H9 (cell line): ENCODE measurements around the gene POU2F3. TPM values are rescaled to one million over a fixed set of nuclear protein-coding genes. Genes with fewer than 3 reads are reported as not detected.

ENCODE experiments used
- DNase-seq: peaks from one replicate; pipeline ENCODE4 v3.0.0-alpha.2; 2017
- H2AFZ ChIP-seq: one replicate; pipeline ENCODE4 v1.6.1; 2013; ENCODE audit warnings: mild to moderate bottlenecking, low read length, control low read depth, moderate library complexity
- H2AK5ac ChIP-seq: 2 replicates; pipeline ENCODE4 v1.6.1; 2013; ENCODE audit warnings: low read length, control low read depth, mixed read lengths; ENCODE audit not compliant: insufficient read length
- H2BK120ac ChIP-seq: one replicate; pipeline ENCODE4 v1.6.1; 2013; ENCODE audit warnings: low read depth, mild to moderate bottlenecking, low read length, control low read depth, inconsistent platforms; ENCODE audit not compliant: poor library complexity, severe bottlenecking
- H2BK12ac ChIP-seq: 2 replicates; pipeline ENCODE4 v1.6.1; 2013; ENCODE audit warnings: low read length, control low read depth, mixed read lengths, low read depth; ENCODE audit not compliant: insufficient read length
- H2BK15ac ChIP-seq: 2 replicates; pipeline ENCODE4 v1.6.1; 2013; ENCODE audit warnings: low read depth, low read length, control low read depth
- H2BK20ac ChIP-seq: one replicate; pipeline ENCODE4 v1.6.1; 2013; ENCODE audit warnings: low read depth, mild to moderate bottlenecking, low read length, control low read depth, inconsistent platforms; ENCODE audit not compliant: poor library complexity, severe bottlenecking
- H2BK5ac ChIP-seq: 2 replicates; pipeline ENCODE4 v1.6.1; 2013; ENCODE audit warnings: low read length, control low read depth, mixed read lengths; ENCODE audit not compliant: insufficient read length
- H3K14ac ChIP-seq: 2 replicates; pipeline ENCODE4 v1.6.1; 2013; ENCODE audit warnings: low read length, control low read depth; ENCODE audit not compliant: insufficient read depth
- H3K18ac ChIP-seq: 2 replicates; pipeline ENCODE4 v1.6.1; 2013; ENCODE audit warnings: low read depth, mild to moderate bottlenecking, mixed read lengths, low read length, control low read depth; ENCODE audit not compliant: insufficient read length
- H3K23ac ChIP-seq: 2 replicates; pipeline ENCODE4 v1.6.1; 2013; ENCODE audit warnings: low read length, control low read depth, mixed read lengths, low read depth; ENCODE audit not compliant: insufficient read length
- H3K23me2 ChIP-seq: 2 replicates; pipeline ENCODE4 v1.6.1; 2013; ENCODE audit warnings: low read depth, mild to moderate bottlenecking, mixed read lengths, low read length, control low read depth; ENCODE audit not compliant: insufficient read length, poor library complexity, severe bottlenecking
- H3K27ac ChIP-seq: 2 replicates; pipeline ENCODE4 v1.5.1; 2013; ENCODE audit warnings: low read length, control low read depth, mixed read lengths, low read depth; ENCODE audit not compliant: insufficient read length
- H3K27me3 ChIP-seq: 2 replicates; pipeline ENCODE4 v1.6.1; 2013; ENCODE audit warnings: low read length, control low read depth, inconsistent platforms; ENCODE audit not compliant: insufficient read depth
- H3K4ac ChIP-seq: 2 replicates; pipeline ENCODE4 v1.6.1; 2013; ENCODE audit warnings: low read depth, mild to moderate bottlenecking, control low read depth, inconsistent platforms, low read length, moderate library complexity
- H3K4me1 ChIP-seq: 2 replicates; pipeline ENCODE4 v1.6.1; 2013; ENCODE audit warnings: low read length, control low read depth, inconsistent platforms; ENCODE audit not compliant: insufficient read depth
- H3K4me2 ChIP-seq: 2 replicates; pipeline ENCODE4 v1.6.1; 2013; ENCODE audit warnings: low read length, control low read depth, mixed read lengths; ENCODE audit not compliant: insufficient read length, insufficient read depth
- H3K56ac ChIP-seq: 2 replicates; pipeline ENCODE4 v1.6.1; 2013; ENCODE audit warnings: low read depth, mild to moderate bottlenecking, mixed read lengths, low read length, control low read depth; ENCODE audit not compliant: insufficient read length
- H3K79me1 ChIP-seq: 2 replicates; pipeline ENCODE4 v1.6.1; 2013; ENCODE audit warnings: low read depth, mild to moderate bottlenecking, moderate library complexity, low read length, control low read depth, inconsistent platforms; ENCODE audit not compliant: insufficient read depth, poor library complexity, severe bottlenecking
- H3K79me2 ChIP-seq: 2 replicates; pipeline ENCODE4 v1.6.1; 2013; ENCODE audit warnings: low read length, control low read depth, inconsistent platforms; ENCODE audit not compliant: insufficient read depth
- H3K9ac ChIP-seq: 2 replicates; pipeline ENCODE4 v1.6.1; 2013; ENCODE audit warnings: low read length, control low read depth, mixed read lengths; ENCODE audit not compliant: insufficient read length; ENCODE audit errors: extremely low read depth
- H3K9me3 ChIP-seq: one replicate; pipeline ENCODE4 v1.6.1; 2013; ENCODE audit warnings: low read depth, low read length, inconsistent platforms; ENCODE audit not compliant: control insufficient read depth
- H3T11ph ChIP-seq: one replicate; pipeline ENCODE4 v1.6.1; 2013; ENCODE audit warnings: mild to moderate bottlenecking, low read length, control low read depth, inconsistent platforms
- H4K20me1 ChIP-seq: one replicate; pipeline ENCODE4 v1.6.1; 2013; ENCODE audit not compliant: control insufficient read depth, insufficient read length, insufficient read depth
- H4K5ac ChIP-seq: 2 replicates; pipeline ENCODE4 v1.6.1; 2013; ENCODE audit warnings: low read depth, mild to moderate bottlenecking, mixed read lengths, low read length, control low read depth; ENCODE audit not compliant: insufficient read length
- H4K8ac ChIP-seq: replicated peaks from 2 replicates; pipeline ENCODE4 v1.6.1; 2013; ENCODE audit warnings: low read length, control low read depth, mixed read lengths, low read depth; ENCODE audit not compliant: insufficient read length
- H4K91ac ChIP-seq: 2 replicates; pipeline ENCODE4 v1.6.1; 2013; ENCODE audit warnings: low read depth, mild to moderate bottlenecking, moderate library complexity, mixed read lengths, low read length, control low read depth; ENCODE audit not compliant: insufficient read length
- H3K27ac Mint-ChIP-seq, 3 experiments: 2 replicates in 2 of 3; 3 replicates in 1 of 3; pipeline ENCODE4 v1.8.0; 2020 to 2021; ENCODE audit warnings: mixed read lengths in 3 of 3, mild to moderate bottlenecking in 1 of 3, moderate library complexity in 1 of 3
- H3K27me3 Mint-ChIP-seq: 2 replicates; pipeline ENCODE4 v1.8.0; 2021; ENCODE audit warnings: low read depth, mild to moderate bottlenecking, moderate library complexity, mixed read lengths
- H3K36me3 Mint-ChIP-seq, 3 experiments: 2 replicates in 2 of 3; 3 replicates in 1 of 3; pipeline ENCODE4 v1.8.0; 2020 to 2021; ENCODE audit warnings: low read depth in 3 of 3, mixed read lengths in 3 of 3; ENCODE audit not compliant: insufficient read depth in 1 of 3
- H3K4me1 Mint-ChIP-seq, 2 experiments: 2 replicates each; pipeline ENCODE4 v1.8.0; 2020; ENCODE audit warnings: mixed read lengths in 2 of 2
- H3K4me3 Mint-ChIP-seq, 2 experiments: 2 replicates in 1 of 2; 3 replicates in 1 of 2; pipeline ENCODE4 v1.8.0; 2020 to 2021; ENCODE audit warnings: mild to moderate bottlenecking in 2 of 2, mixed read lengths in 2 of 2, moderate library complexity in 1 of 2
- H3K9me3 Mint-ChIP-seq, 2 experiments: 2 replicates in 1 of 2; 3 replicates in 1 of 2; pipeline ENCODE4 v1.8.0; 2020; ENCODE audit warnings: mild to moderate bottlenecking in 2 of 2, mixed read lengths in 2 of 2, moderate library complexity in 1 of 2
- CTCF ChIP-seq: fragments of 200-600 bp; sonication (generic); conservative IDR thresholded peaks from 3 replicates; pipeline ENCODE4 v1.8.0; 2021; ENCODE audit warnings: antibody characterized with exemption, mild to moderate bottlenecking
- WGBS: extraction: QIAGEN DNeasy Blood & Tissue Kit; methylation state at CpG from one replicate; pipeline ENCODE4 v1.1.7; 2013; ENCODE audit warnings: missing lambda C conversion rate, low lambda C conversion rate, mixed read lengths; ENCODE audit not compliant: insufficient read length; ENCODE audit errors: extremely low coverage; 5-methylcytosine and 5-hydroxymethylcytosine counted together
- total RNA-seq: library from RNA; stranded (reverse); gene quantifications from 2 replicates; pipeline ENCODE4 v1.2.1, GENCODE V29; 2021

Gene POU2F3
- total RNA-seq, 1 experiment from 2014 or later, result 1.1 TPM

- Histone ChIP-seq H3K4me1 (no peaks in the 10 kb centered on the region; the same call in 1 of the 2 replicates), H3T11ph (no peak overlapping the region), H2BK12ac (no peak overlapping the region), H3K79me2 (no peaks in the 10 kb centered on the region), H3K23ac (no peak overlapping the region), H2AFZ (no peak overlapping the region), H3K27ac (no peak overlapping the region), H3K9ac (no peak overlapping the region), H2BK5ac (no peak overlapping the region), H4K20me1 (no peaks in the 10 kb centered on the region), H3K4me2 (no peak overlapping the region), H4K91ac (no peak overlapping the region), H2BK20ac (no peak overlapping the region), H3K9me3 (no peaks in the 10 kb centered on the region), H2BK120ac (no peak overlapping the region), H3K23me2 (no peaks in the 10 kb centered on the region), H4K8ac (no peak overlapping the region), H2BK15ac (no peak overlapping the region), H3K4ac (no peak overlapping the region), H3K56ac (no peak overlapping the region), H3K27me3 (peaks cover 2% of the 10 kb centered on the region; the same call in 1 of the 2 replicates), H2AK5ac (no peak overlapping the region), H3K79me1 (no peaks in the 10 kb centered on the region), H4K5ac (no peak overlapping the region), H3K18ac (no peak overlapping the region), H3K14ac (no peak overlapping the region; the same call in 1 of the 2 replicates)
- no peak for TF ChIP-seq CTCF
- Mint-ChIP-seq H3K4me3 (no peak overlapping the region), H3K27me3 (peaks cover 72% of the 10 kb centered on the region), H3K9me3 (no peaks in the 10 kb centered on the region; a peak in 1 of 5 replicates), H3K4me1 (peaks cover 4 to 13% of the 10 kb centered on the region in 2 experiments), H3K27ac (peak overlapping the region in 1 of 3 experiments; percentile 55; a peak in 1 of 7 replicates), H3K36me3 (no peaks in the 10 kb centered on the region; a peak in 1 of 7 replicates)
- no CpG with 5 or more reads among the region's 13 CpGs for WGBS
- DNase-seq, result no peak
Observed at GRCh38 chr11:120226714-120227113, 13.2 kb upstream of the POU2F3 start.
